Stimulated activated CD4-positive, alpha-beta T cell treated with anti-CD3 and anti-CD28 coated beads, Interleukin-4, amount 100 ng/mL, for 1 hour (primary cell): Measurements from ENCODE around the gene ADK.
"Not testable (repeated sequence)": the region's sequence is repeated elsewhere in the genome, so short reads cannot be mapped to it uniquely, and the experiment has no call there.

Experiments
- DNase-seq: peaks from one replicate; pipeline ENCODE4 v3.0.0-alpha.2; 2020

ADK gene

DNA sequence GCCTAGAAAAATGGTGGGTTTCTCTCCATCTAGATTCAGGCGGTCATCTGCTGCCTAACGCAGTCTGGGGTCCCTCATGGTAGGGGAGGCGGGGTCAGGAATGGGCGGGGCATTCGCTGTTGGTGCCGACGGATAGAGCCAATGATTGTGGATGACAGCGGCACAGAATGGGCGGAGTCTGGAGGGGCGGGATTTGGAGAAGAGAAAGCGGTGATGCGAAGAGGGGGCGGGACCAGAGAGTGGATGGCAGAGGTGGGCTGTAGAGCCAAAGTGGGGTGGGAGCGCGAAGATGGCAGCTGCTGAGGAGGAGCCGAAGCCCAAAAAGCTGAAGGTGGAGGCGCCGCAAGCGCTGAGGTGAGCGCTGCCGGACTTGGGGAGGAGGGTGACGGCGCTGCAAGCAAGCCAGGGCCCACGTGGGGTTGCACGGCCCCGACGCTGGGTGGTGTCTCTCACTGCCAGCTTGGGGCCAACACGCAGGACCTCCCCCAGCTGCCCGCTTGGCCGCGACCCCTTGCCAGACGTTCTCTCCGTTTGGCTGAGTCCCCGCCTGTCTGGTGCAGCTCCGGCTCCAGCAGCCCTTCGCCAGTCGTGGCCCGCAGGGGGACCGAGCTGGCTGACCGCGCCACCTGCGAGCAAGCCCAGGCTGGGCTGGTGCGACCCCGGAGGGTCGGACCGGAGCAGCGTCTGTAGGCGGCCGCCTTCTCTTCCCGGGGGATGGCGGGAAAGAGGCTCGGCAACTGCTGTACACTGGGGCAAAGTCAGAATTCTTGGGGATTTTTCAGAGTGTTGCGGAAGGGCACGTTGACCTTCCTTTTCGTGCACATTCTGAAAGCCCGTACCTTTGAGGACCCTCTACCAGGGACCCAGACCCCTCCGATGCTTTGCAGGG is at the start of gene ADK:
Gene ADK (plus strand): TSS at position 232 of the 889 bp plus-strand sequence. CDS start 58 bp downstream, at position 290.
- DNase-seq, result peak; percentile 100

DNA sequence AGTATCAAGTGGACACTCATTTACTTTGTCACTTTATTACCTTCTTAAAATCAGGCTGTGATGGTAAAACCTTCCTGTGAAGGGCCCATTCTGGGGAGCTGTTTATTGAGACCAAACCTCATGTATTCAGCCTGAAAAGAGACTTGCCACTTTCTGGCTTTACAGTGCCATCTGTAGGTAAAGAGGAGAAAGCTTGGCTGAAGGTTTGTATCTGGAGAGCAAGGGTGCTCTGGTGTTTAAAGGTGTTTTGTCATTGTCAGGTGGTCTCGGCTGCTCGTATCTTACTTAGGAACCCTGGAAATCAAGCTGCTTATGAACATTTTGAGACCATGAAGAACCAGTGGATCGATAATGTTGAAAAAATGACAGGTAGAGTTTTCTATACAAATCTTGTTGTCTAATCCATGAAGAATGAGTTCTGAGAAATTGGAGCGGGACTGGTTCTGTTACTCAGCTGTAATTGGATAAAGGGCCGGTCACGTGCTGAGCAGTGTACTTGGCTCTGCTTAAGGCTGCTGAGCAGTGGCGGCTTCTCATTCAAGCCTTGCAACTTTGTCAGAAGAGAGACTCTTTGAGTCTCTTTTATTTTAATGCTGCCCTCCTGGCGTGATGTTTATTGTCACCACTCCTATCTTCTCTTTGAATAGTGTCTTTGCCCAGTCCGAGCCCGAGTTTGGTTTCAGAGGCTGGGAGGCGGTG is 47.3 kb upstream of the ADK start:
- DNase-seq, result no peak

DNA sequence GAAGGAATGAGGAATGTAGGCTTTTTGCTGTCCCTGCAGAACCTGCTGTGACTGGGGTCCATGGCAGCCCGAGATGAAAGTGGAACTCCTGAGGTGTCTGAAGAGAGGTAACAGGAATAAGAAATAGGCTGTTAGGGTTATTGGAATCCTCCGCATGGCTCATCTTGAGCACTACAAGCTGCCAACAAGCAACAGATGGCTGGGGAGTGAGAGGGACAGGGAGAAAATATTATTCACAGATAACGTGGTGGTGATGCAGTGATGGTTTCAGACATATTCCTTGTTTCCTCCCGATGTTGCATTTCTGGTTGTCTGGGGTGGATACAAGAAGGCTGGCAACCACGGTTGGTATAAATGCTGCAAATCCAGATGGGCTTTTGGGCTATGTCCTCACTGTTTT is 46.5 kb upstream of the ADK start:
- DNase-seq, result no peak

DNA sequence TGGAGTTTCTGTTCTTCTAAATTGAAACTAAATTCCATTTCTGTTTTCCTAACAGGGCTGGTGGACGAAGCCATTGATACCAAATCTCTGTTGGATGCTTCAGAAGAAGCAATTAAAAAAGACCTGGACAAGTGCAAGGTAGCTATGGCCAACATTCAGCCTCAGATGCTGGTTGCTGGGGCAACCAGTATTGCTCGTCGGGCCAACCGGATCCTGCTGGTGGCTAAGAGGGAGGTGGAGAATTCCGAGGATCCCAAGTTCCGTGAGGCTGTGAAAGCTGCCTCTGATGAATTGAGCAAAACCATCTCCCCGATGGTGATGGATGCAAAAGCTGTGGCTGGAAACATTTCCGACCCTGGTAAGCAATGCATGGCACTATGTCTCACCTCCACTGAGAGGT is 46.0 kb upstream of the ADK start:
- no peak for DNase-seq

DNA sequence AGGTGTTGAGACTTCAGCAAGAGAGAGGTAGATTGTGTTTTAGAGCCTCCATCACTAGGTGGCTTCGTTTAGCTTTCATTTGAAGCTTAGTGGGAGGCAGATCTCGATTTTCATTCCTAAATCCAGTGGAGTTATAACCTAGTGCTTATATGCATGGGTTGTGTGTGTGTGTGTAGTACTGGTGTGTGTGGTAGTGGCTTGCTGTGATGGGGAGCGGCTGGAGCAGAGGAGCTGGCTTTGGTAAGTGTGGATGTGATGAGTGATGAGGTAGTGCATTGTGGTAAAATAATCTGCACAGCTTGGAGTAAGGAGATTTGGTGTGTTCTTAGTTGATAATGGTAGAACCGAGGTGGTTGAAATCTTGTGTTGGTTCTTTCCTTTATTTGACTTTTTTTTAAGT is 43.6 kb upstream of the ADK start:
- DNase-seq, result no peak

DNA sequence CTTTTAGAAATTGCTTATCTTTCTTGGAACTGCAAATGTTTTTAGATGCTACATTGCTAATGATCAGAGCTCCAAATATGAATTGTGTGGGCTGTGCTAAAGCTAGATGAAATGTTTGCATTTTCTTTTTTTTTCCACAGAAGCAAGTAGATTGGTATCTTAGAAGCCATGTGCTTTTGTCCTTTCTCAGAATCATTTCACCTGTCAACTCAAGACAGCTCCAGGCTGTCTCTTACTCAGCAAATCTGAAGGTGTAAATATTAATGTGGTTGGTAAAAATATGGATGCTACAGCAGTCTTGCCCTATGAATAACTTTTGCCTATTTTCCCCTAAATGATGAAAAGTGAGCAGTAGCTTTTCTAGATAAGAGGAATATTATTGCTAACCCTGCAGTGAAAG is 41.6 kb upstream of the ADK start:
- DNase-seq, result no peak

DNA sequence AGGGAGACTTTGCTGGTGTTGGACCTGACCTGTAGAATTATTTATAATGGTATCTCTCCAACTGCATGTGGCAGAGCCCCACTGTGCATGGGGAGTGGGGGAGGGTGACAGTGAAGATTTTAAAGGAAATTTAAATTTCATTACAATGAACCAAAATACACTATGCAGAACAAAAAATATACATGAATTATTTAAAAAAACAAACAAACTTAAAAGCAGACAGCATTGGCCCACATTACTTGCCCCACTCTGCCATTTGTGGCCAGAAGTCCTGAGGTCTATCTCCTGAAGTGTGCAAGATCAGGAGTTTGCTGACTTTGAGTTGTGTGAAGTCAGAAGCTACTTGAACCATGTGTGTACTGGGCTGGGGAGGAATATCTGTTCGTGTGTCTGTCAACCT is 40.9 kb upstream of the ADK start:
- DNase-seq, result no peak

DNA sequence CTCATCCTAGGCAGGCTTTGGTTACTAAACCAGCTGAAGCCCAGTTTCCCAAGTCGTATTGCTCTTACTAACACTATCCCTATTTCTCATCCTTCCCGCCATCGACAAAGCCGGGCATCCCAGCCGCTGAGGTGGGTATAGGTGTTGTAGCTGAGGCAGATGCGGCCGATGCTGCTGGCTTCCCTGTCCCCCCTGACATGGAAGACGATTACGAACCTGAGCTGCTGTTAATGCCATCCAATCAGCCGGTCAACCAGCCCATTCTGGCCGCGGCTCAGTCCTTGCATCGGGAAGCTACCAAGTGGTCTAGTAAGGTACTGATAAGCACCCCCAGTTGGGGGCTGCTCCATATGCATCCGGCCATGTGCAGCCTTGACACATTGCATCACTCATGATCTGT is 39.2 kb upstream of the ADK start:
- DNase-seq, result no peak

DNA sequence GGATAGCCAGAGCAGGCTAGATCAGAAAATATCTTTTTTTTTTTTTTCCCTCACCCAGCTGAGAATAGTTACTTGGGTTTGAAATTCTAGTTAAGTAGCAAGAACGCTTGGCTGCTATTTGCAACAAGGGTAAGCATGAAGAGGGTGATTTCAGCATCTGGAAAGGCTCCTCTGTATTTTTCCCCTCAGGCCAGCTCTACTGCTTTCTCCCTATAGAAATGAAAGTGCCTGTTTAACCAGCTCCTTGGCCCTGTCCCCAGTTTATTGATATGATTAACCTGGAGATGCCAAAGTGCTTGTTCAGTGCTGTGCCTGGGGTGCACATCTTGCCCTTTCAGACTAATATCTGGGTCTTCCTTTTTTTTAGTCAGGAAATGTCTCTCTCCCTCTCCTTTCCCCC is 37.5 kb upstream of the ADK start:
- no peak for DNase-seq

DNA sequence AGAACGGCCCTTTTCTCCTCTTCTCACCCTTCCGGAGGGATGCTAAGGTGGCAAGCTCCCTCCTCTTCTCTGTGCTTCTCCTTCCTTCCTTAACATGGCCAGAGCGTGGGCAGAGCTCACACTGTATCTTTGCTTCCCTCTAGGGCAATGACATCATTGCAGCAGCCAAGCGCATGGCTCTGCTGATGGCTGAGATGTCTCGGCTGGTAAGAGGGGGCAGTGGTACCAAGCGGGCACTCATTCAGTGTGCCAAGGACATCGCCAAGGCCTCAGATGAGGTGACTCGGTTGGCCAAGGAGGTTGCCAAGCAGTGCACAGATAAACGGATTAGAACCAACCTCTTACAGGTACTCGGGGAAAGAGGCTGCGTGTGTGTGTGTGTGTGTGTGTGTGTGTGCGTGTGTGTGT is 37.0 kb upstream of the ADK start:
- no peak for DNase-seq

DNA sequence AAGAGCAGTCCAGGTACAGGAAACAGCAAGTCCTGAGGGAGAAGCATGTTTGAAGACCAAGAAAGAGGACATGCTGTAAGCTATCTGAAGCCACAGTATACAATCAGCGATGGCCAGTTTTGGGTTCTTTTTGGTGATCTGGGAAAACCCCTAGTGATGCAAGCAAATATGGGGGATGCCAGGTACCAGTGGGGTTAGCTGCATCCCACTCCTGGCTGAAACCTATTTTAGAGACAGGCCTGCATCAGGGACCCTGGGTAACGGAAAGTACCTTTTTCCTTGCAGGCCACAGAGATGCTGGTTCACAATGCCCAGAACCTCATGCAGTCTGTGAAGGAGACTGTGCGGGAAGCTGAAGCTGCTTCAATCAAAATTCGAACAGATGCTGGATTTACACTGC is 33.3 kb upstream of the ADK start:
- no peak for DNase-seq

DNA sequence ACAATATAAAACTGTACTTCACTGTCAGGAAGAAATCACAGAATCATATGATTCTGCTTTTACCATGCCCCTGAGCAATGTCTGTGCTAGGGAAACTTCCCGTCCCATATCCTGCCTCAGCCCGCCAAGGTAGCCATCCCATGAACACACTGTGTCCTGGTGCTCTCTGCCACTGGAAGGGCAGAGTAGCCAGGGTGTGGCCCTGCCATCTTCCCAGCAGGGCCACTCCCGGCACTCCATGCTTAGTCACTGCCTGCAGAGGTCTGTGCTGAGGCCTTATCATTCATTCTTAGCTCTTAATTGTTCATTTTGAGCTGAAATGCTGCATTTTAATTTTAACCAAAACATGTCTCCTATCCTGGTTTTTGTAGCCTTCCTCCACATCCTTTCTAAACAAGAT is 32.2 kb upstream of the ADK start:
- no peak for DNase-seq

DNA sequence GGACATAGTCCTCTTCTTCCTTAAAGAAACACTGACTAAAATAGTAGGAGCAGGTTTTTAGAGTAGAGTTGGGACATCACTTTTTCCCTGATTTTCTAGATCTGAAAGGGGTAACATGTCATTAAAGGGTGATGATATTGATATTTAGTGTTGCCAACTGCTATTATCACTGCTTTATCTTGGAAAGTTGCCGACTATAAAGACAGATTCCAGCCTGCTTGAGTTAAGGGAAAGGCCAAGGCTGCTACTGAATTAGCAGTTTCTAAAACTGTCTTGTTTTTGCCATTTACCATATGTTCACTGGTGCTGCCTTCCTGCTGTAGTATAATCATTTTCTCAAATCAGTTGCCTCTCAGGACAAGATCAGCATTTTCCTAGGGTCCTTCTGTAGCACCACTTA is 30.1 kb upstream of the ADK start:
- no peak for DNase-seq

DNA sequence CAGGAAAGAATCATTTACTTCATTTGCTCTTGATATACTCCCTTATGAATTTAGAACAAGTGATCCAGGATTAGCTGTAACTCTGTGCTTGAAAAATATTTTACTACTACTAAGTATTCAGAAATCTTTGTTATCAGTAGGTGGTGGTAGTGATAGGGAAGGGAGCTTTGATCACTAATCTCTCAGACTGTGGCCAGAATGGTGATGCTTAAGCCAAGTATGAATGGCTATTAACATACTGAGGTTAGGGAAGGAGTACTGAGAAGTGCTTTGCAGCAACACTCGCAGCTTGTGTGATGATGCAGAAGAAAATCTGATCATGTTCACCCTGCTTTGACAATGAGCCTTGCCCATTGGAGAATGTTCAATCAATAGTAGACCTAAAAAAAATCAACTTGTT is 29.7 kb upstream of the ADK start:
- DNase-seq, result no peak

DNA sequence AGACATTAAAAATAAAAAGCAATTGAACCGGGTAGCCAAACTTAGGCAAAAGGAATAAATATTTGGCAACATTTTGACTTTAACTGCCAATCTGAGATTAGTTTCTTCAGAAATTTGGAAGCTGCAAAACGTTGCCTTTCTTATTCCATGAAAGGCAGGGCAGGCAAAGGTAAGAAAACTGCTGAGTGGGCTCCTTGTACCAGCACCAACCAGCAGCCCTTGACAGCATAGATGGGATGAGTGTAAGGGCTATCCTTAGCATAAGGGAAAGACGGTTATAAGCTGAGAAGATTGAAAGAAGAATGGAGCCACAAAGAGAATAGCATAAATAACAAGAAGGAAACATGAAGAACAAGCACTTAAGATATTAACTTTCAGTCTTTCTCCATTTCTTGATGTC is 29.0 kb upstream of the ADK start:
- no peak for DNase-seq

DNA sequence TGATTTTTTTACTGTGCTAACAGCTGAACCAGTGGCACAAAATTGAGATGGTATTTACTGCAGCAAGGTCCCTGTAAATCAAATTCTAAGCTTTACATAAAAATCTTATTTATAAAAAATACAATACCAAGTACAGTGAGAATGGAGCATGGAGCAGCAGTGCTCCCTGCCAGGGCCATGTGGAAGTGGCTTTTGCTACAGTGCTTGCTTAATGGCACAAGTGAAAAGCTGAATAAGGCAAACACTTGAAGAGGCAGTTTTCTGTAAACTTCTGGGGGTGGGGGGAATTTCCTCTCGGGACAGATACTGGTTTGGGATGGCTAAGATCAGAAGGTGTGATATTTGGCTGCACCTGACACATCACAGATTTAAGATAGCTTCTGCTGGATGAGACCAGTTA is 27.9 kb upstream of the ADK start:
- no peak for DNase-seq

DNA sequence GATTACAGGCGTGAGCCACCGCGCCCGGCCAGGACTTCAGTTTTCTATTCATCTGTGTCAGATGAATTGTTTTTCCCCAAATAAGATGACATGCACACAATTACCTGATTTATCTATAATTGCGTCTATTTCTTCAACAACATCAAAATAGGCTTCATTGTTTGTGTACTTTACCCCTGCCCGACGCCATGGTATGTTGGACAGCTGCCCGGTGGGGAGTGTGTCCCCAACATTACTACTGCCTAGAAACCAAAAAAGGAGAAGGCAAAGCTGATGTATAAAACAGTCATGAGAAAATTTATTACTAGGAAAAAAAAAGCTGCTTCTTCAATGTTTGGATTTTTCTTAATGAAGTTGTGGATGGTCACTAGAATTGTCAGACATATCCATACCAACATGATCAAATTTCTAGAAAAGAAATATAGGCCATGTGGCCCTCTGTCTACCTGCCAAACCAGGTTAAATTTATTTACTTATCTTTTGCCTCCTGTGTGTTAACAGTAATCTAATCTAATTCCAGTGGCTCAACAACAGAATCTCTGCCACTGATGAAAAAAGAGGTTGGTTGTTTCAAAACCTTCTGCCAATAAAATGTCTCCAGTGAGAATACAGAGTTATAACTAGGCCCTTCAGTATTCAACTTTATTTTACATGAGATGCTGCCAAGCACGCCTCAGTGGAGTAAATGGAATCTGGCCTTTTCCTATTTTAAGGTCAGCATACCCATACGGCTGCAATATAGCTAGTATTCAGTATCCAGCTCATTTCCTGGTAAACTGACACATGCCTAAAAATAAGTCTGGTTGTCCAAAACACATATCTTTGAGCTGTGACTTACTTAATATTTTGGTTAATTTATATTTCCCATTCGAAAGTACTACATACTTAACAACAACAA is 16.8 kb upstream of the ADK start:
- DNase-seq, result no peak

DNA sequence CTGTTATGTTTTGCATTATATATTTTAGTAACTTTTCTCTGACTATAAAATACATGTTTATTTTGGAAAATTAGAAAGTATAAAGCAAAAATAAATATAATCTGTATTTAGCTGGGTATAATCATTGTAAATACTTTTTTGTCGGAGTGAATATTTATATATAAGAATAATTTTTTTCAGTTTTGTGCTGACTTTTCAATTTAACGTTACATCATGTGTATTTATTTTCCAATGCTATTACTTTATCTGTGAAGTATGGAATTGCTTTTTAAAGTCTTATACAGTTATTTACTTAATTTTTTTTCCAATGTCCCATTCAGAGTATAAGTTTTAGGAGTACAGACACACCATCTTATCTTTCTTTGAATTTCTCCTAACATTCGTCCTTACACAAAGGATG is 15.6 kb upstream of the ADK start:
- no peak for DNase-seq

DNA sequence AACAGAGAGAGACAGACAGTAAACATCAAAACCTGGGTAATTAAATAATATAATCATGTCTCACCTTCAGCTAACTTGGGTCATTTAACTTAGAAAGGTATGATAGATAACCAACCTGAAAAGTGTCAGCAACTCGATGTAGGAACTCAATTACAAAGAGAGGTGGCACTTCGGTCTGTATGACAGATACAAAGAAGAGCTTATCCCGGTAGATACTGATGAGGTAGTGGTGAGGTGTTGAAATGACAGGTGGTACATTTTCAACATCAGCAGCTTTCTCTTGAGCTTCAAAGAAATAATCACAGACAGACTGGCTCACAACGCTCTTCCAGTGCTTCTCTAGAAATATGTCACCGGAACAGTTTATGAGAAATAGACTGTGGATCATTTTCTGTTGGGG is 13.0 kb upstream of the ADK start:
- DNase-seq, result no peak

DNA sequence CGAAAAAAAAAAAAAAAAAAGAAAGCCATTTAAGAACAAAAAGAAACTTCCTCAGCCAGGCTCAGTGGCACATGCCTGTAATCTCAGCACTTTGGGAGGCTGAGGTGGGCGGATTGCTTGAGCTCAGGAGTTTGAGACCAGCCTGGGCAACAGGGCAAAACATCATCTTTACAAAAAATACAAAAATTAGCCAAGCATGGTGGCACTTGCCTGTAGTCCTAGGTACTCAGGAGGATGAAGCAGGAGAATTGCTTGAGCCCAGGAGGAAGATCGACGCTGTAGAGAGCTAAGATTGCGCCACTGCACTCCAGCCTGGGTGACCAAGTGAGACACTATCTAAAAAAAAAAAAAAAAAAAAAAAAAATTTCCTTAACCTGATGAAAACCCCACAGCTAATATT is 12.4 kb upstream of the ADK start:
- DNase-seq, result not testable (repeated sequence)

DNA sequence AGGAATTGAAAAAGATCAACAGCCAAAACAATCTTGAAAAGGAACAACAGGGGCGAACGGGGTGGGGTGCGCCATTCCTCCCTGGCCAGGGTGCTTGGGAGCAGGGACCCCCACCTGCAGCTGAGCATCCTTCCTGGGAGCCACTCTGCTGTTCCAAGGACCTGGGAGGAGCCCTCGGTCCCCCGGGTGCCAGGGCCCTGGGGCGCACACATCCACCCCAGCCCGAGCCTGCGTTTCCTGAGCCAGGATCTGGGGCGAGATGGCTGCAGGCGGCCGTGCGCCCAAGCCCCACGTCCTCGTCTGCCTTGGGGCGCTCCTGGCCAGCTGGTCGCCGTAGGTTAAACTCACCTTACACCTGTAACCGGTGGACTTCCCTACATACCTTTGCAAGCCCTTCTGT is 11.0 kb upstream of the ADK start:
- no peak for DNase-seq

DNA sequence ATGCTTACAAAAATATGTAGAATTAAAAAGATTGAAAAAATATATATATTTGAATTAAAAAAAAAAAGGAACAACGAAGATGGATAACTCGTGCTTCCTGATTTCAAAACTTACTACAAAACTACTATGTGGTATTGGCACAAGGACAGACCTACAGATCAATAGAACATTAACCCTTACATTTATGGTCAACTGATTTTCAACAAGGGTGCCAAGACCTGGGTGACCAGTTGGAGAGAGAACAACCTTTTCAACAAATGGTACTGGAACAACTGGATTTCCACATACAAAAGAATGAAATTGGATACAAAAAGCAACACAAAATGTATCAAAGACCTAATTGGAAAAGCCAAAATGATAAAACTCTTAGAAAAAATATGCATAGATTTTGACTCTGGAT is 10.5 kb upstream of the ADK start:
- DNase-seq, result no peak

DNA sequence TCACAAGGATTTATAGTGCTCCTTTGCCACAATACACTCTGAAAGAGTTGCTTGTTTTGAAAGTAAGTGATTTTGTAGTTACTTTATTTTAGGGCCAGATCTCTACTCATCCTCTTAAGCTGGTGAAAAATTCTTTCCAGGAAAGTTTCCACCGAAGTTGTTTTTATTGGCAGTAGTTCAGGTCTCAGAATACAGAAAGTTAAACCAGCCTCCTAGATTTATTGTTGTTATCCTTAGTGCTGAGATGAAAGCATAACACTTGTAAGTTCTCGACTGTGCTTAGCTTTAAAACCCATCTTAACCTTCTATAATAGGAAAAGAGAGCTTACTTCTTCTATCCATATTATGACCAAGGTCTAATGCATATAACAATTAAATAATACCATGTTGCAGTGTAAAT is 5.9 kb upstream of the ADK start:
- no peak for DNase-seq

DNA sequence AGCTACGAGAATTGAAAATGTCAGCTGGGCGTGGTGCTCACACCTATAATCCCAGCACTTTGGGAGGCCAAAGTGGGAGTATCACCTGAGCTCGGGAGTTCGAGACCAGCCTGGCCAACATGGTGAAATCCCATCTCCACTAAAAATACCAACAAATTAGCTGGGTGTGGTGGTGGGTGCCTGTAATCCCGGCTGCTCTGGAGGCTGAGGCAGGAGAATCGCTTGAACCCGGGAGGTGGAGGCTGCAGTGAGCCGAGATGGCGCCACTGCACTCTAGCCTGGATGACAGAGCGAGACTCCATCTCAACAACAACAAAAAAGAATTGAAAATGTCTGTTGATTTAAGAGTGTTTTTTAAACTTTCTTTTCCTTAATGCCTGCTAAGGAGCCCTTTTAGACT is 4.0 kb upstream of the ADK start:
- not testable (repeated sequence) for DNase-seq
